Measurements from ENCODE around the gene FRZB. TPM values are rescaled to one million over a fixed set of nuclear protein-coding genes. Genes with fewer than 3 reads are reported as not detected.
"Not testable (repeated sequence)": the region's sequence is repeated elsewhere in the genome, so short reads cannot be mapped to it uniquely, and the experiment has no call there.

FRZB gene
- total RNA-seq, 2 donors from 2014 or later: 1.8 to 2.4 TPM

- no peaks in the 10 kb centered on the region for H3K9me3 ChIP-seq
- TF ChIP-seq CTCF (IDR thresholded peaks at IDR 0.05): no peak
- H3K36me3 ChIP-seq: no peaks in the 10 kb centered on the region
Observed at GRCh38 chr2:182894174-182894573, 27.7 kb upstream of the FRZB start.

GRCh38 chr2:182893666-182894065 is 27.2 kb upstream of the FRZB start:
- Histone ChIP-seq H3K4me3 (no peak overlapping the region), H3K36me3 (no peaks in the 10 kb centered on the region), H3K27me3 (no peaks in the 10 kb centered on the region), H3K27ac (no peak overlapping the region), H3K4me1 (no peaks in the 10 kb centered on the region), H3K9me3 (no peaks in the 10 kb centered on the region)
- TF ChIP-seq CTCF (IDR thresholded peaks at IDR 0.05): no peak
- DNase-seq (ENCODE audit: low spot score): no peak

More at GRCh38 chr2:182894174-182894573, 27.7 kb upstream of the FRZB start:
- H3K4me1 ChIP-seq: no peaks in the 10 kb centered on the region
- H3K27ac ChIP-seq: no peak overlapping the region
- no peak overlapping the region for H3K4me3 ChIP-seq
- no peaks in the 10 kb centered on the region for H3K27me3 ChIP-seq
- no peak for DNase-seq (ENCODE audit: low spot score)

- H3K27ac ChIP-seq; H3K4me3 ChIP-seq; H3K27me3 ChIP-seq; H3K36me3 ChIP-seq; H3K9me3 ChIP-seq; H3K4me1 ChIP-seq; DNase-seq (ENCODE audit: low spot score): not testable (repeated sequence)
Observed at GRCh38 chr2:182893035-182893434, 26.6 kb upstream of the FRZB start.

GRCh38 chr2:182891611-182892010 is 25.2 kb upstream of the FRZB start:
- no peak for DNase-seq (ENCODE audit: low spot score)
- Histone ChIP-seq H3K27ac (no peak overlapping the region), H3K4me1 (no peaks in the 10 kb centered on the region), H3K36me3 (no peaks in the 10 kb centered on the region), H3K4me3 (no peak overlapping the region), H3K27me3 (no peaks in the 10 kb centered on the region), H3K9me3 (no peaks in the 10 kb centered on the region)
- no peak for TF ChIP-seq CTCF (IDR thresholded peaks at IDR 0.05)

GRCh38 chr2:182890773-182891378 is 24.4 kb upstream of the FRZB start:
- Histone ChIP-seq H3K27me3 (no peaks in the 10 kb centered on the region), H3K9me3 (no peaks in the 10 kb centered on the region), H3K4me1 (no peaks in the 10 kb centered on the region), H3K27ac (no peak overlapping the region), H3K4me3 (no peak overlapping the region), H3K36me3 (no peaks in the 10 kb centered on the region)
- TF ChIP-seq CTCF (IDR thresholded peaks at IDR 0.05): no peak
- DNase-seq (ENCODE audit: low spot score): no peak

GRCh38 chr2:182890305-182890704 is 23.9 kb upstream of the FRZB start:
- no peaks in the 10 kb centered on the region for H3K27me3 ChIP-seq
- H3K4me1 ChIP-seq: no peaks in the 10 kb centered on the region
- no peaks in the 10 kb centered on the region for H3K9me3 ChIP-seq
- TF ChIP-seq CTCF (IDR thresholded peaks at IDR 0.05): no peak
- no peak overlapping the region for H3K27ac ChIP-seq
- no peaks in the 10 kb centered on the region for H3K36me3 ChIP-seq
- H3K4me3 ChIP-seq: no peak overlapping the region
- no peak for DNase-seq (ENCODE audit: low spot score)

Data from right atrium auricular region (tissue), 2 donors.